CD4-positive, CD25-positive, alpha-beta regulatory T cell (primary cell): ENCODE results near the gene FARP1. TPM values are rescaled to one million over a fixed set of nuclear protein-coding genes. Genes with fewer than 3 reads are reported as not detected.
A peak's percentile ranks its signal among the peaks of the same experiment; 100 is the strongest.

Experiments
- ATAC-seq, 2 donors: fragments of 150-1000 bp; cut with Tn5 transposase; one replicate each; pipeline ENCODE4 v1.10.0; 2021; ENCODE audit warnings: low read depth in 2 of 2, moderate number of reproducible peaks in 2 of 2, moderate library complexity in 1 of 2
- DNase-seq, 3 donors: peaks; one replicate each; pipeline versions ENCODE4 v3.0.0 to v3.0.0-alpha.2; 2012 to 2022; ENCODE audit warnings: mixed read lengths in 1 of 3
- H3K27ac ChIP-seq: one replicate; pipeline ENCODE4 v1.7.0; 2013; ENCODE audit warnings: mild to moderate bottlenecking, low read length; ENCODE audit not compliant: insufficient read depth, poor library complexity, severe bottlenecking
- H3K27me3 ChIP-seq: one replicate; pipeline ENCODE4 v1.7.0; 2013; ENCODE audit warnings: low read length; ENCODE audit not compliant: control insufficient read depth, insufficient read depth
- H3K36me3 ChIP-seq: one replicate; pipeline ENCODE4 v1.7.0; 2013; ENCODE audit warnings: mild to moderate bottlenecking, low read length, moderate library complexity; ENCODE audit not compliant: control insufficient read depth, insufficient read depth
- H3K4me1 ChIP-seq: 2 replicates; pipeline ENCODE4 v1.7.0; 2013; ENCODE audit warnings: mild to moderate bottlenecking, low read length; ENCODE audit not compliant: insufficient read depth, control insufficient read depth, poor library complexity, severe bottlenecking
- H3K4me3 ChIP-seq: one replicate; pipeline ENCODE4 v1.7.0; 2013; ENCODE audit warnings: low read depth, mild to moderate bottlenecking, low read length, moderate library complexity
- H3K9me3 ChIP-seq, 2 experiments: 1 replicate in 1 of 2; 2 replicates in 1 of 2; pipeline ENCODE4 v1.7.0; 2013; ENCODE audit warnings: low read length in 2 of 2, mild to moderate bottlenecking in 1 of 2, moderate library complexity in 1 of 2; ENCODE audit not compliant: control insufficient read depth in 2 of 2
- H3K27ac Mint-ChIP-seq, 3 donors: one replicate each; pipeline ENCODE4 v1.8.0; 2020 to 2022; ENCODE audit warnings: mild to moderate bottlenecking in 3 of 3, mixed read lengths in 3 of 3, moderate library complexity in 2 of 3
- H3K27me3 Mint-ChIP-seq: one replicate; pipeline ENCODE4 v1.8.0; 2022; ENCODE audit warnings: mild to moderate bottlenecking, mixed read lengths
- H3K36me3 Mint-ChIP-seq: one replicate; pipeline ENCODE4 v1.8.0; 2020; ENCODE audit warnings: mixed read lengths
- H3K4me1 Mint-ChIP-seq, 4 donors: one replicate each; pipeline ENCODE4 v1.8.0; 2020 to 2022; ENCODE audit warnings: mixed read lengths in 4 of 4, mild to moderate bottlenecking in 1 of 4
- H3K4me3 Mint-ChIP-seq, 4 donors: one replicate each; pipeline ENCODE4 v1.8.0; 2020 to 2022; ENCODE audit warnings: mild to moderate bottlenecking in 4 of 4, mixed read lengths in 4 of 4, moderate library complexity in 3 of 4
- H3K9me3 Mint-ChIP-seq, 7 donors: one replicate each; pipeline ENCODE4 v1.8.0; 2020 to 2022; ENCODE audit warnings: mixed read lengths in 7 of 7, mild to moderate bottlenecking in 3 of 7, moderate library complexity in 2 of 7
- polyA plus RNA-seq, 4 donors: library from polyadenylated mRNA; unstranded; fragments of 300-500 nt; fragmentation: Illumina TruSeq; gene quantifications; one replicate each; pipeline ENCODE4 v1.2.3, GENCODE V29; 2021
- total RNA-seq: library from RNA; stranded (reverse); gene quantifications from one replicate; pipeline ENCODE4 v1.2.3, GENCODE V29; 2022

FARP1 gene
- total and polyA plus RNA-seq, 5 donors from 2014 or later, result 0.25 to 0.79 (median 0.46) TPM

DNA sequence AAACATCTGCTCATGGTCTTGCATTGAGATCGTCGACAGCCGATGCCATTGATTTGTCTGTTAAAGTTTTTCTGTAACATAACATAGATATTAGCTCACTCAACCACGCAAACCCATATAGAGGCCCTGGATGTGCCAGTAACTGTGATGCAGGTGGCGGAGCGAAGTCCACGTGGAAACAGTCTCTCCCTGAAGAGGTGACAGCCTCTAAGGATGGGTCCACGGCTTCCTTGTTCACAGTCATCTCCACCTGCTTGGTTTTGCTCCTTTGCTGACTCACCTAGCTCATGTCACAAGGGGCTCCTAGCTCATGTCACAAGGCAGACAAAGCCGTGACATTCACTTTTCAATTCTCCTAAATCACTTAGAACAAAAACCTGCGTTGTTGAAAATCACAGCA is 42.4 kb upstream of the FARP1 start:
- Histone ChIP-seq H3K27ac (no peak overlapping the region), H3K27me3 (peaks cover 3% of the 10 kb centered on the region), H3K4me3 (no peak overlapping the region), H3K4me1 (no peaks in the 10 kb centered on the region), H3K9me3 (no peaks in the 10 kb centered on the region), H3K36me3 (no peaks in the 10 kb centered on the region)
- Mint-ChIP-seq H3K27ac (no peak overlapping the region), H3K4me3 (no peak overlapping the region), H3K27me3 (peaks cover 4% of the 10 kb centered on the region), H3K36me3 (no peaks in the 10 kb centered on the region), H3K9me3 (peaks cover 0 to 4% (median 0%) of the 10 kb centered on the region in 7 donors), H3K4me1 (peaks cover 0 to 5% (median 0%) of the 10 kb centered on the region in 4 donors)
- DNase-seq (no peak), ATAC-seq (no peak)

DNA sequence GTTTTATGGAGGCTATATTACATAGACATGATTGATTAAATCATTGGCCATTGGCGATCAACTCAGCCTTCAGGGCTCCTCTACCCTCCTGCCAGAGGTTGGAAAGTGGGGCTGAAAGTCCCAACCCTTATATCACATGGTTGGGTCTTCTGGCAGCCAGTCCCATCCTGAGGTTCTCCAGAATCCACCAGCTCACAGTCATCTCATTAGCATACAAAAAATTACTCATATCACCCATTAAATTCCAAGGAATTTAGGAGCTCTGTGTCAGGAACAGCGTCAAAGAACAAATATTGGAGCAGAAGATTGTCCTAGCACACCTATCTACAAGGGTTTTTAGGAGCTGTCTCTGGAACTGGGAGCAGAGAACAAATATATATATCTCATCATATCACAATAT is 39.4 kb upstream of the FARP1 start:
- peaks cover 0 to 3% (median 0%) of the 10 kb centered on the region in 7 donors for H3K9me3 Mint-ChIP-seq
- Histone ChIP-seq H3K9me3 (no peaks in the 10 kb centered on the region), H3K27ac (no peak overlapping the region), H3K27me3 (no peaks in the 10 kb centered on the region), H3K36me3 (no peaks in the 10 kb centered on the region), H3K4me3 (no peak overlapping the region), H3K4me1 (no peaks in the 10 kb centered on the region)
- no peak overlapping the region for H3K27ac Mint-ChIP-seq
- H3K4me3 Mint-ChIP-seq, result no peak overlapping the region
- H3K4me1 Mint-ChIP-seq, result peaks cover 0 to 5% (median 0%) of the 10 kb centered on the region in 4 donors
- ATAC-seq, result no peak
- no peaks in the 10 kb centered on the region for H3K27me3 Mint-ChIP-seq
- no peaks in the 10 kb centered on the region for H3K36me3 Mint-ChIP-seq
- no peak for DNase-seq

DNA sequence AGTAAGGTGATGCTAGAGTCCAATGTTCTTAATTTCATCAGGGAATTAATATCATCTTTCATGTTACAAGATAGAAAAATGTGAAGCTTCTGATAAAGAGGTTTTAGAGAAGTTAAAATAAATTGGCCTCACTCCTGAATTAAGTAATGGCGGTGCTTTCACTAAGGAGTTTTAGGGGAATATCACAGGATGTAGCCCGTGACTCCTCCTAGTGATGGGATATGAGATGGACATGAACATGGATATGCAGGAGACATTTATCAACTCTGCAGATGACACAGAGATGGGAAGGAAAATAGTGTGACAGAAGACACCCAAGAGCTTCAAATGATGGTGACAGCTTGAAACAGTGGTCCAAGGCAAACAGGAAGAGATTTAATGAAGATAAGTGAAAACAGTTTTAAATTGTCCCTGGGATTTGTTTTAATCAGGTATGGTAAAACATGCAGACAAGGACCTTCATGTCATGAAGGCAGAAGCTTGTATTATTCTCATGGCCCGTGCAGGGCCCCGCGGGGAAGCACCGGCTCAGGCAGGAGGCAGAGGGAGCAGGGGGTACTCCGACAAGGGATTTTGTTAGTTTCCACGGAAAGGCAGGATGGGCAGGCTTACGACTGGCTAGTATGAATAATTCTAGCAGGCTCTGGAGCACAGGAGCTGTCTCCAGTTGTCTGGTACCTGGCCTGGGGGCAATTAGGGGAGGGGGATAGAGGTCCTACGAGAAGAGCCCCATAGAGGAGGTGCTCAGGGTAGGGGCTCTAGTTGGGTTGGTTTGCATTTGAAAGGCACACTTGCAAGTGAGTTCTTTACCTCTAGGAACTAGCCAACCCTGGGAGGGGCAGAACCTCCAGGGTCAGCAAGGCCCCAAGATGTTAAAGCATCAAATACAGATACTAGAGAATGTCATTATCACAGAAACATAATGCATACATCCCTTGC is 38.7 kb upstream of the FARP1 start:
- H3K4me3 ChIP-seq, result no peak overlapping the region

DNA sequence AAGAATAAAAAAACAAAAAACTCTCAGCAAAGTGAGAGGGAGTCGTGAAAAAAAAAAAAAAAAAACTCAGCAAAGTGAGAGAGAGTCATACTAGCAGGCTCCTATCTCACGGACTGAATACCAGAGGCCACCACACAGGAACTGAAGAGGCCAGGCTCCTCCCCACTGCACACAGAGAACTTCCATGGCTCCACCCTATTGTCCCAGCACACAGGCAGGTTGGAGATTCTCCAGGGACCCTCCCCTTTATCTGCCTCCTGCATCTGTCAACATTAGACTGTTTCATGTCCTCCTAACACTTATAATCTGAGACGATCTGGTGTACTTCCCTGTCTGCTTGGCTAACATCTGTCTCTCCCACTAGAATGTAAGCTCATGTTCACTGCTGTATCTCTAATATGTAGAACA is 37.0 kb upstream of the FARP1 start:
- H3K4me3 Mint-ChIP-seq, result no peak overlapping the region

More for the DNA sequence above, 38.7 kb upstream of the FARP1 start:
- H3K27ac ChIP-seq, result no peak overlapping the region
- Mint-ChIP-seq H3K9me3 (peaks cover 0 to 3% (median 0%) of the 10 kb centered on the region in 7 donors), H3K27me3 (no peaks in the 10 kb centered on the region), H3K4me3 (no peak overlapping the region), H3K27ac (peak overlapping the region in 1 of 3 donors; percentile 22), H3K36me3 (no peaks in the 10 kb centered on the region), H3K4me1 (peaks cover 0 to 5% (median 0%) of the 10 kb centered on the region in 4 donors)
- no peaks in the 10 kb centered on the region for H3K9me3 ChIP-seq
- DNase-seq, result no peak
- ATAC-seq, result no peak
- H3K36me3 ChIP-seq, result no peaks in the 10 kb centered on the region
- no peaks in the 10 kb centered on the region for H3K27me3 ChIP-seq
- no peaks in the 10 kb centered on the region for H3K4me1 ChIP-seq

DNA sequence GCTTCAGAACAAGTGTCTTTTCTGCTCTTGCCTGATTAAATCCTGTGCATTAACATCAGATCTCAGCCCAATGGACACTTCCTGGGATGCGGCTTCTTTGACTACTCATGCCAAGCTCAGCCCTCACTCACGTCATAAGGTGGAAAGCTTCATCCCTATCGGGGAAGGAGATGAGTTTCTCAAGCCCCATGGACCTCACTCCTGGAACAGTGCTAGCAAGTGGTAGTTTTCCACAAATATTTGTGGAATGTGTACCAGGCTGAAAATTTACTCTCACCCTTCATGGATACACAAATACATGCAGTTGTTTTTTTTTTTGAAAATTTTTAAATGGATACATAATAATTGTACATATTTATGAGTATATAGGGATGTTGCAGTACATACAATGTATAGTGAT is 34.6 kb upstream of the FARP1 start:
- Mint-ChIP-seq H3K9me3 (peaks cover 0 to 2% (median 0%) of the 10 kb centered on the region in 7 donors), H3K36me3 (no peaks in the 10 kb centered on the region), H3K4me3 (no peak overlapping the region), H3K27me3 (peaks cover 4% of the 10 kb centered on the region), H3K4me1 (no peaks in the 10 kb centered on the region), H3K27ac (no peak overlapping the region)
- no peaks in the 10 kb centered on the region for H3K4me1 ChIP-seq
- no peak overlapping the region for H3K27ac ChIP-seq
- H3K27me3 ChIP-seq, result no peaks in the 10 kb centered on the region
- ATAC-seq (no peak), DNase-seq (no peak)
- H3K9me3 ChIP-seq, result no peaks in the 10 kb centered on the region
- no peaks in the 10 kb centered on the region for H3K36me3 ChIP-seq
- H3K4me3 ChIP-seq, result no peak overlapping the region

More for the DNA sequence above, 37.0 kb upstream of the FARP1 start:
- no peaks in the 10 kb centered on the region for H3K36me3 ChIP-seq
- H3K4me1 ChIP-seq, result no peaks in the 10 kb centered on the region
- no peak overlapping the region for H3K4me3 ChIP-seq
- Mint-ChIP-seq H3K4me1 (no peaks in the 10 kb centered on the region), H3K9me3 (peaks cover 0 to 2% (median 0%) of the 10 kb centered on the region in 7 donors), H3K27me3 (peaks cover 2% of the 10 kb centered on the region), H3K36me3 (no peaks in the 10 kb centered on the region), H3K27ac (no peak overlapping the region)
- H3K27me3 ChIP-seq, result no peaks in the 10 kb centered on the region
- H3K9me3 ChIP-seq, result no peaks in the 10 kb centered on the region
- ATAC-seq, result no peak
- no peak overlapping the region for H3K27ac ChIP-seq
- no peak for DNase-seq

DNA sequence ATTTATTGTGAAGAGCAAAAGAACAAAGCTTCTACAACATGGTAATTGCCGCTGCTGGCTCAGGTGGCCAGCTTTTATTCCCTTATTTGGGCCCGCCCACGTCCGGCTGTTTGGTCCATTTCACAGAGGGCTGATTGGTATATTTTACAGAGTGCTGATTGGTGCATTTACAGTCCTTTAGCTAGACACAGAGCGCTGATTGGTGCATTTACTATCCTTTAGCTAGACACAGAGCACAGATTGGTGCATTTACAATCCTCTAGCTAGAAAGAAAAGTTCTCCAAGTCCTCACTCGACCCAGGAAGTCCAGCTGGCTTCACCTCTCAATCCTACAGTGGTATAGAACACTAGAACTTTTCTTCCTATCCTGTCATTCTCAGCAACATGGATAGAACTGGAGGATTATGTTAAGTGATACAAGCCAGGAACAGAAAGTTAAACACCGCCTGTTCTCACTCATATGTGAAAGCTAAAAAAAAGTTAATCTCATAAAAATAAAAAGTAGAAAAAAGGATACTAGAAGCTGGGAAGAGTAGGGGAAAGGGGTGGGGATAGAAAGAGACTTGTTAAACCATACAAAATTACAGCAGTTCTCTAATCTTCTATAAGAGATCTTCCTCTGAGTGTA is 33.6 kb upstream of the FARP1 start:
- H3K36me3 Mint-ChIP-seq, result no peaks in the 10 kb centered on the region
- ATAC-seq, result no peak
- H3K27ac Mint-ChIP-seq, result no peak overlapping the region

DNA sequence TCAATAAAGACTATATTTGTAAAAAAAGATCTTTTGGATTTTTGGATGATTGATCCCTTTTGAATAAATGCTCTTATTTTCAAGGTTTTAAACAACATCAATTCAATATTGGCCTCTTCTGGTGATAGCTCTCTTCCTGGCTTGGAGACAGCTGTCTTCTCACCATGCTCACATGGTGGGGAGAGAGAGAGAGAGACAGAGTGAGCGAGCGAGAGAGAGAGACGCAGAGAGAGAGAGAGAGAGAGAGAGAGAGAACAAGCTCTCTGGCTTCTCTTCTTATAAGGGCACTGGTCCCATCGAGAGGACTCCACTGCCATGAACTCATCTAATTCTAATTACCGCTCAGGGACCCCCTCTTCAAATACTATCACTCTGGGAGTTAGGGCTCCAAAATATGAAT is 32.1 kb upstream of the FARP1 start:
- DNase-seq (no peak), ATAC-seq (no peak)
- H3K4me3 Mint-ChIP-seq, result no peak overlapping the region
- peaks cover 0 to 2% (median 0%) of the 10 kb centered on the region in 7 donors for H3K9me3 Mint-ChIP-seq
- Histone ChIP-seq H3K9me3 (no peaks in the 10 kb centered on the region), H3K36me3 (no peaks in the 10 kb centered on the region), H3K4me3 (no peak overlapping the region), H3K27me3 (no peaks in the 10 kb centered on the region), H3K27ac (no peak overlapping the region), H3K4me1 (no peaks in the 10 kb centered on the region)
- H3K27ac Mint-ChIP-seq, result no peak overlapping the region
- peaks cover 8% of the 10 kb centered on the region for H3K27me3 Mint-ChIP-seq
- H3K36me3 Mint-ChIP-seq, result no peaks in the 10 kb centered on the region
- H3K4me1 Mint-ChIP-seq, result no peaks in the 10 kb centered on the region

More for the DNA sequence above, 33.6 kb upstream of the FARP1 start:
- no peaks in the 10 kb centered on the region for H3K36me3 ChIP-seq
- no peaks in the 10 kb centered on the region for H3K4me1 ChIP-seq
- H3K27me3 ChIP-seq, result no peaks in the 10 kb centered on the region
- no peak overlapping the region for H3K4me3 Mint-ChIP-seq
- H3K4me1 Mint-ChIP-seq, result no peaks in the 10 kb centered on the region
- H3K27me3 Mint-ChIP-seq, result peaks cover 4% of the 10 kb centered on the region
- peaks cover 0 to 2% (median 0%) of the 10 kb centered on the region in 7 donors for H3K9me3 Mint-ChIP-seq
- H3K9me3 ChIP-seq, result no peaks in the 10 kb centered on the region
- no peak overlapping the region for H3K27ac ChIP-seq
- no peak for DNase-seq
- no peak overlapping the region for H3K4me3 ChIP-seq
